K562 treated with DMSO at 1 percent for 4 hours (cell line): Measurements from ENCODE around the gene DKK1. TPM values are rescaled to one million over a fixed set of nuclear protein-coding genes. Genes with fewer than 3 reads are reported as not detected.

Experiments
- total RNA-seq: library from RNA; unstranded; fragments of 300-600 nt; gene quantifications from 2 replicates; pipeline ENCODE4 v1.2.3, GENCODE V29; 2022; ENCODE audit not compliant: insufficient read depth

DKK1 gene
- not detected in 2 replicates for total RNA-seq

GRCh38 chr10:52313933-52314821 lies at the start of gene DKK1:
Gene DKK1 (plus strand): TSS chr10:52314281. CDS start chr10:52314435, 154 bp downstream.

